ENCODE results near the gene CEACAM19.
"Not testable (repeated sequence)": the region's sequence is repeated elsewhere in the genome, so short reads cannot be mapped to it uniquely, and the experiment has no call there.

CEACAM19 gene

DNA sequence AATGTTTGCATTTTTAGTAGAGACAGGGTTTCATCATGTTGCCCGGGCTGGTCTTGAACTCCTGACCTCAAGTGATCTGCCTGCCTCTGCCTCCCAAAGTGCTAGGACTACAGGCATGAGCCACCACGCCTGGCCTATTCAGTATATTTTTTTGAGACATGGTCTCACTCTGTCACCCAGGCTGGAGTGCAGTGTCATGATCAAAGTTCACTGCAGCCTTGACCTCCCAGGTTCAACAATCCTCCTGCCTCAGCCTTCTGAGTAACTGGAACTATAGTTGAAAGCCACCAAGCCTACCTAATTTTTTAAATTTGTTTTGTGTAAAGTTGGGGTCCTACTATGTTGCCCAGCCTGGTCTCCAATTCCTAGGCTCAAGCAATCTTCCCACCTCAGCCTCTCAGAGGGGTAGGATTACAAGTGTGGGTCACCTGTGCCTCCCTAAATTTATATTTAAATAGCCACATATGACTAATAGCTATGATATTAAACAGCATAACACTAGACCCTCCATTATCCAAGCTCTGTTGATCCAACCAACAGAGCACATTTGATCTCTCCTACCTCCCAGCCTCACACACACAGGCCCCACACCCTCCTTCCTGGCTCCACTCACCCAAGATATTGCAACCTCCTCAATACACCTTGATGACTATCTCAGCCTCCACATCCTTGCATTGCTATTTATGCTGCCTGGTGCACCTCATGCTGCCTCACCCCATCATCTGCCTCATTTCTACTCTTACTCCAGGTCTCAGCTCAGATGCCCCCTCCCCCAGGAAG lies 2.1 kb upstream of the CEACAM19 start:
- Histone ChIP-seq H3K4me3 (ENCODE audit: insufficient read depth, low read length, poor library complexity, severe bottlenecking) (no peak overlapping the region), H3K9me3 (ENCODE audit: insufficient read depth, low read length) (no peaks in the 10 kb centered on the region), H4K20me1 (ENCODE audit: low read depth, low read length) (no peaks in the 10 kb centered on the region), H3F3A (ENCODE audit: insufficient read depth) (no peaks in the 10 kb centered on the region), H3K27me3 (ENCODE audit: low read length) (no peaks in the 10 kb centered on the region), H2AFZ (ENCODE audit: low read depth, low read length, severe bottlenecking) (no peak overlapping the region), H3K9ac (ENCODE audit: low read length) (no peak overlapping the region), H3K9me2 (replicated peaks; ENCODE audit: insufficient read depth, low read length) (no peaks in the 10 kb centered on the region), H3K4me2 (ENCODE audit: low read depth, low read length, poor library complexity, severe bottlenecking) (no peak overlapping the region), H3K27ac (ENCODE audit: low read depth, low read length) (no peak overlapping the region), H3K79me2 (ENCODE audit: insufficient read depth, low read length) (no peaks in the 10 kb centered on the region), H3K36me3 (ENCODE audit: low read length) (no peaks in the 10 kb centered on the region)
- TF ChIP-seq EZH2phosphoT487 (conservative IDR thresholded peaks at IDR 0.05; ENCODE audit: low read length) = no peak
- TF ChIP-seq, protein P1, sequence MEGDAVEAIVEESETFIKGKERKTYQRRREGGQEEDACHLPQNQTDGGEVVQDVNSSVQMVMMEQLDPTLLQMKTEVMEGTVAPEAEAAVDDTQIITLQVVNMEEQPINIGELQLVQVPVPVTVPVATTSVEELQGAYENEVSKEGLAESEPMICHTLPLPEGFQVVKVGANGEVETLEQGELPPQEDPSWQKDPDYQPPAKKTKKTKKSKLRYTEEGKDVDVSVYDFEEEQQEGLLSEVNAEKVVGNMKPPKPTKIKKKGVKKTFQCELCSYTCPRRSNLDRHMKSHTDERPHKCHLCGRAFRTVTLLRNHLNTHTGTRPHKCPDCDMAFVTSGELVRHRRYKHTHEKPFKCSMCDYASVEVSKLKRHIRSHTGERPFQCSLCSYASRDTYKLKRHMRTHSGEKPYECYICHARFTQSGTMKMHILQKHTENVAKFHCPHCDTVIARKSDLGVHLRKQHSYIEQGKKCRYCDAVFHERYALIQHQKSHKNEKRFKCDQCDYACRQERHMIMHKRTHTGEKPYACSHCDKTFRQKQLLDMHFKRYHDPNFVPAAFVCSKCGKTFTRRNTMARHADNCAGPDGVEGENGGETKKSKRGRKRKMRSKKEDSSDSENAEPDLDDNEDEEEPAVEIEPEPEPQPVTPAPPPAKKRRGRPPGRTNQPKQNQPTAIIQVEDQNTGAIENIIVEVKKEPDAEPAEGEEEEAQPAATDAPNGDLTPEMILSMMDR (IDR thresholded peaks at IDR 0.05; ENCODE audit: insufficient read depth, low read length, poor library complexity, severe bottlenecking) = no peak

DNA sequence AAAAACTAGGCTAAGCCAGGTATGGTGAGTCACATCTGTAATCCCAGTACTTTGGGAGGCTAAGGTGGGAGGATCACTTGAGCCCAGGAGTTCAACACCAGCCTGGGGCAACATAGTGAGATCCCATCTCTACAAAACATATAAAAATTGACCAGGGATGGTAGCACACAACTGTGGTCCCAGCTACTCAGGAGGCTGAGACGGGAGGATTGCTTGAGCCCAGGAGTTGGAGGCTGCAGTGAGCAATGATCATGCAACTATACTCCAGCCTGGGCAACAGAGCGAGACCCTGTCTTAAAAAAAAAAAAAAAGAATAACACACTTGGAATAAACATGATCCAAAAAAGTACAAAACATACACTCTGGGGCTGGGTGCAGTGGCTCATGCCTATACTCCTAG lies 1.3 kb upstream of the CEACAM19 start:
- H3K9me2 ChIP-seq (replicated peaks; ENCODE audit: insufficient read depth, low read length); H4K20me1 ChIP-seq (ENCODE audit: low read depth, low read length); H3F3A ChIP-seq (ENCODE audit: insufficient read depth); H3K79me2 ChIP-seq (ENCODE audit: insufficient read depth, low read length); H3K9ac ChIP-seq (ENCODE audit: low read length); H3K9me3 ChIP-seq (ENCODE audit: insufficient read depth, low read length); H3K27me3 ChIP-seq (ENCODE audit: low read length); H3K4me3 ChIP-seq (ENCODE audit: insufficient read depth, low read length, poor library complexity, severe bottlenecking); H2AFZ ChIP-seq (ENCODE audit: low read depth, low read length, severe bottlenecking); H3K36me3 ChIP-seq (ENCODE audit: low read length); H3K27ac ChIP-seq (ENCODE audit: low read depth, low read length); H3K4me2 ChIP-seq (ENCODE audit: low read depth, low read length, poor library complexity, severe bottlenecking): not testable (repeated sequence)

DNA sequence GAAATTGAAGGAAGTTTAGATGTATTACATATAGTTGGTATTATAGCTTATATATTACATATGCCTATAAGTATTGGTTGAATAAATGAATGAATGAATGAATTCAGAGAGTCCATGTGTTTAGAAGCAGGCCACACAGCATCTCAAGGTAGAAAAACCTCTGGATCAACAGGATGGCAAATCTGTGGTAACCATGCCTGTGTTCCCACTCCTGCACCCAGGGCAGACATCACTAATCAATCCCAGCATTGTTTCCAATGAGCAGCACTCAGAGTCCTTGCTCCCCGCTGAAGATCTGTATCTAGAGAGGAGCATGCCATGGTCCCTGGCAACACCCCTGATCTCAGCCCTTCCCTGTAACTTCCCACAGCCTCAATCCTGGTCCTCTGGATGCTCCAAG lies 944 bp downstream of the CEACAM19 start:
- no peak overlapping the region for H2AFZ ChIP-seq (ENCODE audit: low read depth, low read length, severe bottlenecking)
- H3K9me2 ChIP-seq (replicated peaks; ENCODE audit: insufficient read depth, low read length) = no peaks in the 10 kb centered on the region
- H3K79me2 ChIP-seq (ENCODE audit: insufficient read depth, low read length) = no peaks in the 10 kb centered on the region
- H3K36me3 ChIP-seq (ENCODE audit: low read length) = no peaks in the 10 kb centered on the region
- no peaks in the 10 kb centered on the region for H3K27me3 ChIP-seq (ENCODE audit: low read length)
- H3K9me3 ChIP-seq (ENCODE audit: insufficient read depth, low read length) = no peaks in the 10 kb centered on the region
- no peaks in the 10 kb centered on the region for H3F3A ChIP-seq (ENCODE audit: insufficient read depth)
- no peaks in the 10 kb centered on the region for H4K20me1 ChIP-seq (ENCODE audit: low read depth, low read length)
- no peak overlapping the region for H3K4me3 ChIP-seq (ENCODE audit: insufficient read depth, low read length, poor library complexity, severe bottlenecking)
- H3K27ac ChIP-seq (ENCODE audit: low read depth, low read length) = no peak overlapping the region
- no peak overlapping the region for H3K9ac ChIP-seq (ENCODE audit: low read length)
- H3K4me2 ChIP-seq (ENCODE audit: low read depth, low read length, poor library complexity, severe bottlenecking) = no peak overlapping the region
- no peak for TF ChIP-seq EZH2phosphoT487 (conservative IDR thresholded peaks at IDR 0.05; ENCODE audit: low read length)
- TF ChIP-seq, protein P1 (IDR thresholded peaks at IDR 0.05; ENCODE audit: insufficient read depth, low read length, poor library complexity, severe bottlenecking) = no peak

DNA sequence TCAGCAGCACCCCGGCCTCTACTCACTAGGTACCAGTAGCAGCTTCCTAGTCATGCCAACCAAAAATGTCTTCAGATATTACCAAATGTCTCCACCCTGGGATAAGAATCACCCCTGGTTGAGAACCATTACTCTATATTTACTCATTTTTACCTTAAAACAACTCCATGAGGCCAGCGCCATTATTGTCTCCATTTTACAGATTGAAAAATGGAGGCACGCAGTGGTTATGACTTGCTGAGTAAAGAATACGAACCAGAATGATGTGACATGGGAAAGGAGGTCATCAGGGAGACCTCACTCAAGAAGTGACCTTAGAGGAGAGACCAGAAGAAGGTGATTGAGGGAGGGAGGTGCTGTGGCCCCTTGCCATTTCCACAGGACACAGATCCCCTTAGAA lies 2.2 kb downstream of the CEACAM19 start:
- Histone ChIP-seq H2AFZ (ENCODE audit: low read depth, low read length, severe bottlenecking) (no peak overlapping the region), H3K36me3 (ENCODE audit: low read length) (no peaks in the 10 kb centered on the region), H4K20me1 (ENCODE audit: low read depth, low read length) (no peaks in the 10 kb centered on the region), H3K27me3 (ENCODE audit: low read length) (no peaks in the 10 kb centered on the region), H3K27ac (ENCODE audit: low read depth, low read length) (no peak overlapping the region), H3K9me3 (ENCODE audit: insufficient read depth, low read length) (no peaks in the 10 kb centered on the region), H3K9ac (ENCODE audit: low read length) (no peak overlapping the region), H3K4me3 (ENCODE audit: insufficient read depth, low read length, poor library complexity, severe bottlenecking) (no peak overlapping the region), H3F3A (ENCODE audit: insufficient read depth) (no peaks in the 10 kb centered on the region), H3K4me2 (ENCODE audit: low read depth, low read length, poor library complexity, severe bottlenecking) (no peak overlapping the region), H3K9me2 (replicated peaks; ENCODE audit: insufficient read depth, low read length) (no peaks in the 10 kb centered on the region), H3K79me2 (ENCODE audit: insufficient read depth, low read length) (no peaks in the 10 kb centered on the region)
- TF ChIP-seq EZH2phosphoT487 (conservative IDR thresholded peaks at IDR 0.05; ENCODE audit: low read length) = no peak
- TF ChIP-seq, protein P1 (IDR thresholded peaks at IDR 0.05; ENCODE audit: insufficient read depth, low read length, poor library complexity, severe bottlenecking) = no peak
